Measurements from ENCODE around the gene NRL.
"Not testable (repeated sequence)": the region's sequence is repeated elsewhere in the genome, so short reads cannot be mapped to it uniquely, and the experiment has no call there.

Gene NRL

DNA sequence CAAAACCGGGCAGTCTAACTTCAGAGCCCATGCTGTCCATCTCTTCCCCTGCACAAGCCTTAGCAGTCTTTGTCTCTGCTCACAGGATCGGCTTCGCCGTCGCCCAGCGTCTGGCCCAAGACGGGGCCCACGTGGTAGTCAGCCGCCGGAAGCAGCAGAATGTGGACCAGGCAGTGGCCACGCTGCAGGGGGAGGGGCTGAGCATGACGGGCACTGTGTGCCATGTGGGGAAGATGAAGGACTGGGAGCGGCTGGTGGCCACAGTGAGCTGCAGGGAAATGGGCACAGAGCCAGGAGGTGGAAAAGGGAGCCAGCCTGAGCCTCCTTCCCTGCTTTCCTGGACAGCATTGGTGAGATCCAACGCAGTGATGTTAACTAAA, 77.1 kb downstream of the NRL start:
- DNase-seq, result no peak
- no peaks in the 10 kb centered on the region for H3K9me2 ChIP-seq (replicated peaks; ENCODE audit: insufficient read depth, low read length)
- no peaks in the 10 kb centered on the region for H3K79me2 ChIP-seq (ENCODE audit: low read length)
- no peak overlapping the region for H3K4me3 ChIP-seq (ENCODE audit: low read length)
- no peaks in the 10 kb centered on the region for H3K4me1 ChIP-seq (ENCODE audit: low read length)
- H3K4me2 ChIP-seq (ENCODE audit: low read depth, low read length), result no peak overlapping the region
- TF ChIP-seq EZH2phosphoT487 (IDR thresholded peaks at IDR 0.05; ENCODE audit: low read length) (no peak), EZH2 (optimal IDR thresholded peaks at IDR 0.05; ENCODE audit: low read depth, low read length) (no peak)
- TF ChIP-seq, protein P1, sequence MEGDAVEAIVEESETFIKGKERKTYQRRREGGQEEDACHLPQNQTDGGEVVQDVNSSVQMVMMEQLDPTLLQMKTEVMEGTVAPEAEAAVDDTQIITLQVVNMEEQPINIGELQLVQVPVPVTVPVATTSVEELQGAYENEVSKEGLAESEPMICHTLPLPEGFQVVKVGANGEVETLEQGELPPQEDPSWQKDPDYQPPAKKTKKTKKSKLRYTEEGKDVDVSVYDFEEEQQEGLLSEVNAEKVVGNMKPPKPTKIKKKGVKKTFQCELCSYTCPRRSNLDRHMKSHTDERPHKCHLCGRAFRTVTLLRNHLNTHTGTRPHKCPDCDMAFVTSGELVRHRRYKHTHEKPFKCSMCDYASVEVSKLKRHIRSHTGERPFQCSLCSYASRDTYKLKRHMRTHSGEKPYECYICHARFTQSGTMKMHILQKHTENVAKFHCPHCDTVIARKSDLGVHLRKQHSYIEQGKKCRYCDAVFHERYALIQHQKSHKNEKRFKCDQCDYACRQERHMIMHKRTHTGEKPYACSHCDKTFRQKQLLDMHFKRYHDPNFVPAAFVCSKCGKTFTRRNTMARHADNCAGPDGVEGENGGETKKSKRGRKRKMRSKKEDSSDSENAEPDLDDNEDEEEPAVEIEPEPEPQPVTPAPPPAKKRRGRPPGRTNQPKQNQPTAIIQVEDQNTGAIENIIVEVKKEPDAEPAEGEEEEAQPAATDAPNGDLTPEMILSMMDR (IDR thresholded peaks at IDR 0.05; ENCODE audit: low read length), result no peak
- no peak overlapping the region for H3K9ac ChIP-seq (ENCODE audit: low read length)
- no peak overlapping the region for H2AFZ ChIP-seq (ENCODE audit: low read length)
- no peaks in the 10 kb centered on the region for H3K27me3 ChIP-seq (replicated peaks; ENCODE audit: insufficient read depth, low read length)
- no peaks in the 10 kb centered on the region for H3K36me3 ChIP-seq (replicated peaks; ENCODE audit: insufficient read depth, low read length)
- H4K20me1 ChIP-seq (ENCODE audit: insufficient read depth, low read length), result no peaks in the 10 kb centered on the region
- no peak overlapping the region for H3K27ac ChIP-seq (ENCODE audit: low read length)
- no peaks in the 10 kb centered on the region for H3F3A ChIP-seq (ENCODE audit: insufficient read depth, low read length)
- no peaks in the 10 kb centered on the region for H3K9me3 ChIP-seq (replicated peaks; ENCODE audit: insufficient read depth, low read length)

DNA sequence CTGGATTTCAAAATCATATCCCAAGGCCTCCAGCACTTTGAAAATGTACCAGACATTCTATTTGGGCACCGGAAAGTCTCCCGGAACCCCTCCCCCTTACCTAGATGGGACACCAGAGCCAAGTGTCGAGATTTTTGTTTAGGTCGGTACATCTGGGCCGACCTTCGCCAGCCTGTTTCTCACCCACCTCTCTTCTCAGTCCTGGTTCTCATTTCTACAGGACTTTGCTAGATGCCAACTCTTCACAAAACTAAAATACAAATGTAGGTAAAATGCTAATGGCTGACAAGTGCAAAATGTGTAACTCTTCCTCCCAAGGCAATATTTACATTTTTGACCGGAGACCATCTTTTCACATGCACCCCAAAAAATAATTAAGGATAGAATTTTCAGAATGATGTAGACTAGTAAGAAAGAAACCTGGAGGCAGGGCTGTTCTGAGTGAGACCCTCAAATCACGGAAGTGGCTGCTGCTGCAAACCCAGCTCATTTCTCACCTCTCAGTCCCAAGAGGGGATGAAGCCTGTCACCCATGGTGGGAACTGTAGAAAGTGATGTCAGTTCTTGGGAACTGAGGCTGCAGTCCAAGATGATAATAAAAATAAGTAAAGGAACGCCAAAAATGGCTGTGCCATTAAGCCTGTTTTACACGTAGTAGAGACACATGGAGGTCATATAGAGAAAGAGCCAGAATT, 77.6 kb downstream of the NRL start:
- not testable (repeated sequence) for H3F3A ChIP-seq (ENCODE audit: insufficient read depth, low read length); H2AFZ ChIP-seq (ENCODE audit: low read length); H3K9me3 ChIP-seq (replicated peaks; ENCODE audit: insufficient read depth, low read length); DNase-seq; H3K4me1 ChIP-seq (ENCODE audit: low read length); H4K20me1 ChIP-seq (ENCODE audit: insufficient read depth, low read length); H3K79me2 ChIP-seq (ENCODE audit: low read length); H3K9me2 ChIP-seq (replicated peaks; ENCODE audit: insufficient read depth, low read length); H3K36me3 ChIP-seq (replicated peaks; ENCODE audit: insufficient read depth, low read length); H3K27me3 ChIP-seq (replicated peaks; ENCODE audit: insufficient read depth, low read length)
- Histone ChIP-seq H3K4me2 (ENCODE audit: low read depth, low read length) (peak overlapping the region; percentile 57; the same call in 1 of the 2 replicates), H3K27ac (ENCODE audit: low read length) (peak overlapping the region; percentile 35; the same call in 1 of the 2 replicates), H3K4me3 (ENCODE audit: low read length) (peak overlapping the region; percentile 57; the same call in 1 of the 2 replicates), H3K9ac (ENCODE audit: low read length) (peak overlapping the region; percentile 44; the same call in 1 of the 2 replicates)

DNA sequence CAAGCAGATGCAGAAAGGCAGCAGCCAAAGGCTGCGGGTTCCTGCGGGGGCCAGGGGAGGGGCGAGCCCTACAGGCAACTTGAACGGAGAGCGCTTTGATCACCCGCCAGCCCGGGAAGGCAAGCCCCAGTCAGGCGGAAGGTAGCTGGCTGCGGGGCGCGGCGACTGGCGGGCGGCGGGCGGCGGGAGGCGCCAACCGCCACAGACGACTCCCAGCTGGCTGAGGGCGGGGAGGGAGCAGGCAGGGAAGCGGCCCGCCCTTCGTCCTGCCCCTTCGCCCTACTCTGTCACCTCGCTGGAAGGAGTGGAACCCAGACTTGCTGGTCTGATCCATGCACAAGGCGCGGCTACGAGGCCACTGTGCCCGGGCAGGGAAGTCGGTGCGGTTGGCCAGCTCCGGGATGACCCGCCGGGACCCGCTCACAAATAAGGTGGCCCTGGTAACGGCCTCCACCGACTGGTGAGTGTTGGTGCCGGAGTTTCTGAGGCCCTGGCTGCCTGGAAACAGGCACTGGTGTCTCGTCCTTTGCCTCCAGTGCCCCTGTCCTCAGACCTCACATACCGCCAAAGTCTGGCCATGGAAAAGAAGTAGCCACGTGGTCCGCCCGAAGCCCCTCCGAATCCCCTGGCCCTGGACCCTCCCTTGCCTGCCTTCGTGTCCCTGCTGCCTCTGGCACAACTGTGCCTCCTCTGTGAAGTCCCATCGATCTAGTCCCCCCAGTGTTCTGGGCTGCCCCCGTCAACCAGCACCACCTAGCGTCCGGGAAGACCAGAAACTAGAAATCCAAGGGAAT, 78.4 kb downstream of the NRL start:
- H3K9me2 ChIP-seq (replicated peaks; ENCODE audit: insufficient read depth, low read length), result no peaks in the 10 kb centered on the region
- H3K4me1 ChIP-seq (ENCODE audit: low read length), result no peaks in the 10 kb centered on the region
- peak overlapping the region; percentile 57; the same call in 1 of the 2 replicates for H3K4me2 ChIP-seq (ENCODE audit: low read depth, low read length)
- H3K27me3 ChIP-seq (replicated peaks; ENCODE audit: insufficient read depth, low read length), result no peaks in the 10 kb centered on the region
- H3K9ac ChIP-seq (ENCODE audit: low read length), result peak overlapping the region; percentile 44; the same call in 1 of the 2 replicates
- peak; percentile 61 for DNase-seq
- no peaks in the 10 kb centered on the region for H3K9me3 ChIP-seq (replicated peaks; ENCODE audit: insufficient read depth, low read length)
- H3K27ac ChIP-seq (ENCODE audit: low read length), result peak overlapping the region; percentile 35; the same call in 1 of the 2 replicates
- TF ChIP-seq EZH2 (optimal IDR thresholded peaks at IDR 0.05; ENCODE audit: low read depth, low read length) (no peak), EZH2phosphoT487 (IDR thresholded peaks at IDR 0.05; ENCODE audit: low read length) (no peak)
- TF ChIP-seq, protein P1 (IDR thresholded peaks at IDR 0.05; ENCODE audit: low read length), result peak; percentile 50
- no peaks in the 10 kb centered on the region for H3K79me2 ChIP-seq (ENCODE audit: low read length)
- no peaks in the 10 kb centered on the region for H3K36me3 ChIP-seq (replicated peaks; ENCODE audit: insufficient read depth, low read length)
- no peaks in the 10 kb centered on the region for H3F3A ChIP-seq (ENCODE audit: insufficient read depth, low read length)
- H4K20me1 ChIP-seq (ENCODE audit: insufficient read depth, low read length), result no peaks in the 10 kb centered on the region
- H3K4me3 ChIP-seq (ENCODE audit: low read length), result peak overlapping the region; percentile 57
- H2AFZ ChIP-seq (ENCODE audit: low read length), result peak overlapping the region; percentile 65; the same call in 1 of the 2 replicates

DNA sequence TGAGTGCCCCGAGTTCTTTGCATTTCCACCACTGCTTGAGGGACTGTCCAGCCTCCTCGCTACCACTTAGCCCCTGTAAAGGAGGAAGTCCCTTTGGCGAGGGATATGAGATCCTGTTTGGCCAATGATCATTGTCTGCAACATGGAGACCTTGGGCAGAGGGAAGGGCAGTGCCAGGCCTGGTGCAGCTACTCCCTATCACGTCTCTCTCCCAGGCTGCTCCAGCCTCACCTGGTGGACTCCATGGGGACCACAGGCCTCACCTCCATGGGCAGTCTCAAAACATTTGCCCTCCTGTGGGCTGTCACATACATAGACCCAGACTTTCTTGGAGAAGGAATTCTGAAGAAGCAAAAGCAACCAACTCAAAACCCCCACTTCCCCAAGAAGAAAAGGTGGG, 79.0 kb downstream of the NRL start:
- not testable (repeated sequence) for H3K79me2 ChIP-seq (ENCODE audit: low read length); H3K27ac ChIP-seq (ENCODE audit: low read length); H3K36me3 ChIP-seq (replicated peaks; ENCODE audit: insufficient read depth, low read length); H4K20me1 ChIP-seq (ENCODE audit: insufficient read depth, low read length); H3K9ac ChIP-seq (ENCODE audit: low read length); H3K27me3 ChIP-seq (replicated peaks; ENCODE audit: insufficient read depth, low read length); H3K4me1 ChIP-seq (ENCODE audit: low read length); H3F3A ChIP-seq (ENCODE audit: insufficient read depth, low read length); DNase-seq; H3K9me3 ChIP-seq (replicated peaks; ENCODE audit: insufficient read depth, low read length); H3K9me2 ChIP-seq (replicated peaks; ENCODE audit: insufficient read depth, low read length); H2AFZ ChIP-seq (ENCODE audit: low read length)
- H3K4me2 ChIP-seq (ENCODE audit: low read depth, low read length), result peak overlapping the region; percentile 57; the same call in 1 of the 2 replicates
- H3K4me3 ChIP-seq (ENCODE audit: low read length), result peak overlapping the region; percentile 57; the same call in 1 of the 2 replicates

Data from MM.1S (cell line).